Psoas muscle (tissue), 8 donors: ENCODE measurements around the gene PRRT1B. TPM values are rescaled to one million over a fixed set of nuclear protein-coding genes. Genes with fewer than 3 reads are reported as not detected.

ENCODE experiments used
- ATAC-seq, 4 donors: fragments of 200-7000 bp; cut with Tn5 transposase; one replicate each; pipeline ENCODE4 v1.9.1; 2020; ENCODE audit warnings: moderate library complexity in 3 of 4, mild to moderate bottlenecking in 2 of 4
- DNase-seq, 2 donors: peaks; one replicate each; pipeline ENCODE4 v3.0.0-alpha.2; 2020
- H3K27ac ChIP-seq: fragments of 200-600 bp; one replicate; pipeline ENCODE4 v1.8.0; 2022
- H3K27me3 ChIP-seq, 3 donors: fragments of 200-600 bp in 1 of 3; one replicate each; pipeline versions ENCODE4 v1.6.1 to v1.8.0; 2013 to 2022; ENCODE audit warnings: low read length in 2 of 3, mild to moderate bottlenecking in 2 of 3, moderate library complexity in 1 of 3; ENCODE audit not compliant: insufficient read depth in 3 of 3
- H3K36me3 ChIP-seq, 2 donors: fragments of 200-600 bp in 1 of 2; one replicate each; pipeline versions ENCODE4 v1.6.1 to v1.8.0; 2013 to 2022; ENCODE audit warnings: low read depth in 1 of 2, mild to moderate bottlenecking in 1 of 2, moderate library complexity in 1 of 2; ENCODE audit not compliant: insufficient read depth in 1 of 2
- H3K4me1 ChIP-seq: fragments of 200-600 bp; one replicate; pipeline ENCODE4 v1.8.0; 2022
- H3K4me3 ChIP-seq: fragments of 200-600 bp; one replicate; pipeline ENCODE4 v1.8.0; 2022; ENCODE audit warnings: mild to moderate bottlenecking
- H3K9me3 ChIP-seq: fragments of 200-600 bp; one replicate; pipeline ENCODE4 v1.8.0; 2022
- WGBS, 3 donors: extraction: QIAGEN DNeasy Blood & Tissue Kit; methylation state at CpG; one replicate each; pipeline versions ENCODE4 v1.1.6 to v1.1.7; 2013; 5-methylcytosine and 5-hydroxymethylcytosine counted together
- intact Hi-C, 2 donors: fragments of 100-400 bp; cut with DNase I; formaldehyde crosslinking; loops; one replicate each; pipeline versions ENCODE4 v1.11.0 to v1.14.2; 2022
- polyA plus RNA-seq, 3 donors: library from polyadenylated mRNA; stranded (reverse); fragments of 200-250 nt; gene quantifications; one replicate each; pipeline ENCODE4 v1.2.3, GENCODE V29; 2013
- total RNA-seq, 4 donors: library from RNA; stranded (reverse); fragmentation: NEBNext Ultra II Directional in 2 of 4; extraction: Animal tissue kit (Norgen Biotek cat#: 25700) in 2 of 4; gene quantifications; one replicate each; pipeline versions ENCODE4 v1.2.1 to v1.2.4, GENCODE V29; 2021 to 2023
- TF ChIP-seq, protein P1 (sequence below): fragments of 200-600 bp; IDR thresholded peaks from one replicate; pipeline ENCODE4 v1.8.0; 2022; ENCODE audit warnings: antibody characterized with exemption
- donor health status: healthy with polysubstance abuse.
- donor health status: DM: no; HTN: no; CAD: no; lungs with moderate emphysema.
- donor health status: Bipolar disorder and iron deficiency.
- donor health status: healthy.
- donor health status: DM: yes; HTN: yes; CAD: no.
- donor health status: DM: no; HTN: no; CAD: no.
- donor health status: DM: no; HTN: no; CAD: no.
- donor health status: DM: yes; HTN: yes; CAD: no.

Gene PRRT1B
- total and polyA plus RNA-seq, 7 donors: not detected

DNA sequence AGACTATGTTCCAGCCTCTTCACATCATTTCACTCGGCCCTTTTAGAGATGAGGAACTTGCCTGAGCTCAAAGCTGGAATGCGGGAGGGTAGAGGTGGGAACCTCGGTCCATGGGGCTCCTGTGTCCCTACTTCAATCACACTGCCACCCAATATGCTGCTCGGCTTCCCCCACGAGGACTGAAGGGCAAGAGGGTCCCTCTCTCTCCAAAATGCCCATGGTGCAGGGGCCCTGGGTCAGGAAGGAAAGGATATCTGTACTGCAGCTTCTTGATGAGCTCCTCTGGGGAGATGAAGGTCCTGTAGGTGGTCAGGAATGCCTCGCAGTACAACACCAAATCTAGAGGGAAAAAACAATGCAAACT, 46.5 kb downstream of the PRRT1B start:
- H3K4me3 ChIP-seq: no peak overlapping the region
- ATAC-seq (no peak), DNase-seq (no peak)
- peaks cover 5 to 77% of the 10 kb centered on the region in 2 donors for H3K36me3 ChIP-seq
- intact Hi-C loops: loop anchor here (1.0 to 10.0 kb wide), 3 partner anchors 148 to 663 kb away; partner anchors contain the start of gene RAPGEF1 (in 2 of the 2)
- TF ChIP-seq, protein P1, sequence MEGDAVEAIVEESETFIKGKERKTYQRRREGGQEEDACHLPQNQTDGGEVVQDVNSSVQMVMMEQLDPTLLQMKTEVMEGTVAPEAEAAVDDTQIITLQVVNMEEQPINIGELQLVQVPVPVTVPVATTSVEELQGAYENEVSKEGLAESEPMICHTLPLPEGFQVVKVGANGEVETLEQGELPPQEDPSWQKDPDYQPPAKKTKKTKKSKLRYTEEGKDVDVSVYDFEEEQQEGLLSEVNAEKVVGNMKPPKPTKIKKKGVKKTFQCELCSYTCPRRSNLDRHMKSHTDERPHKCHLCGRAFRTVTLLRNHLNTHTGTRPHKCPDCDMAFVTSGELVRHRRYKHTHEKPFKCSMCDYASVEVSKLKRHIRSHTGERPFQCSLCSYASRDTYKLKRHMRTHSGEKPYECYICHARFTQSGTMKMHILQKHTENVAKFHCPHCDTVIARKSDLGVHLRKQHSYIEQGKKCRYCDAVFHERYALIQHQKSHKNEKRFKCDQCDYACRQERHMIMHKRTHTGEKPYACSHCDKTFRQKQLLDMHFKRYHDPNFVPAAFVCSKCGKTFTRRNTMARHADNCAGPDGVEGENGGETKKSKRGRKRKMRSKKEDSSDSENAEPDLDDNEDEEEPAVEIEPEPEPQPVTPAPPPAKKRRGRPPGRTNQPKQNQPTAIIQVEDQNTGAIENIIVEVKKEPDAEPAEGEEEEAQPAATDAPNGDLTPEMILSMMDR: no peak
- 53 to 75% (median 67%) methylated on average over 6 of the region's 6 CpGs for WGBS, 3 donors
- no peaks in the 10 kb centered on the region for H3K27me3 ChIP-seq
- no peaks in the 10 kb centered on the region for H3K9me3 ChIP-seq
- peak overlapping the region; percentile 76 for H3K27ac ChIP-seq
- peaks cover 24% of the 10 kb centered on the region for H3K4me1 ChIP-seq

DNA sequence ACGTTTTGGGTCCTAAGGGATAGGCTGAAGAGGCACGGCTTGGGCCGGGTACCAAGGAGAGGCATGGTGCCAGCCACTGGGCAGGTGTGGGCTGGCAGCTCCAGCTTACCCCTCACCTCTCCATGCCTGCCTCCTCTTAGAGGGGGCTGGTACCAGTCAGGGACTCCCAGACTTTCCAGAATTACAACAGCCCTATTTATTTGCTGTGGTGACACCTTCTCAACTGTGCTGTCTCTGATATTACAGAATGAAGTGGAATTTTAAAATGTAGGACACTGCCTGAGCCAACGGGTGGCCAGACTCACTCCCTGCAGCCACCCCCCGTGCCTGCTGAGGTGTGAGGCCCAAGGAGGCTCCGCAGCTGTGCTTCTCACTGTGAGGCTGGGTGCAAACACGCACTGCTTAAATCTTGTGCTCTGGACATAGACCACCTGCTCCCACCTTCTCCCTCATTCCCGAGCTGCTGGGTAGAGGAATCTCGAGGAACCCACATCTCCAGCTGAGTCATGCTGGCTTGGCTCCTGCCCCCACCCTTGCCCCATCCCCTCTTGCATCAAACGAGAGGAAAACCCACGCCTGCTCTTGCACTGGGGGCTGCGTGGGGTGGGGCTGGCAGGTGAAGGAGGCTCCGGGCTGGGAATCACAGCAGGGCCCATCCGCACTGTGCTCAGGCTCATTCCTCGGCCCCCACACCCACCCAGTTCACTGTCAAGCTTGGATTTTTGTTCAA, 47.9 kb downstream of the PRRT1B start:
- no peak for DNase-seq

DNA sequence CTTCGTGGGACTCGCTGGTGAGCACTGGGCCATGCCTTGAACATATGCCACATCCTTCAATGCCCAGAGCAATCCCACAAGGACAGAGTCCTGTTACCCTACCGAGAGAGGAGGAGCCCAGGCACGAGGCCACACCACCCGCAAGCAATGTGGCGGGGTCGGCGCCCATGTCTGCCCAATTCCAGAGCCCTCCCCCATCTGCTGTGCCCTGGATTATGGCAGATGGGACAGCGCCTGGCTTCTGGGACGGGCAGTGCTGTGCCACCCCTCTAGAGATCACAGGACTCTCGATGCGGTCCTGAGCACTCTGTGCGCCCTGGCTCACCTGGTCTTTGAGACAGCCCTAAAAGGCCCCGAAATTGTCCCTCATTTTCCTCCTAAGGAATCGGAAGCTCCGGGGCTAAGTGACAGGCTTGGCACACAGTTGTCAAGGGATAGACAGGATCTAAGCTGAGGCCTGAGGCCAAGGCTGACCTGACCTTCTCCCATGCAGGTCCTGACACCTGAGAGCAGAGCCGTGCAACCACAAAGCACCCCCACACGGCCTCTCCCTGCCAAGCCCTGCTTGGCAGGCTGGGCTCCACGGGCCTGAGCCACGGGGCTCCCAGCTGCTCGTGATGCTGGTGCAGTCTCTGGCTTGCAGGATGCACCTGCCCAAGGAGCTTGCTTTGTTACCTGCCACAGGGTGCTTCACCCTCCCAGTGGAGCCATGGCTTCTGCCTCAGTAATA, 48.8 kb downstream of the PRRT1B start:
- ATAC-seq: peak; percentile 21 to 80 (median 45)
- peaks cover 24% of the 10 kb centered on the region for H3K4me1 ChIP-seq
- DNase-seq: no peak
- peaks cover 7 to 80% of the 10 kb centered on the region in 2 donors for H3K36me3 ChIP-seq
- TF ChIP-seq, protein P1: no peak
- no peaks in the 10 kb centered on the region for H3K9me3 ChIP-seq
- intact Hi-C loops: loop anchor here in 1 of 2 donors (10.0 kb wide), 1 partner anchor 661 kb away; no protein-coding TSS in a partner anchor
- H3K4me3 ChIP-seq: no peak overlapping the region
- 58 to 70% (median 58%) methylated on average over 21 of the region's 21 CpGs for WGBS, 3 donors
- H3K27ac ChIP-seq: peak overlapping the region; percentile 76
- no peaks in the 10 kb centered on the region for H3K27me3 ChIP-seq

More for the DNA sequence above, 47.9 kb downstream of the PRRT1B start:
- intact Hi-C loops: loop anchor here in 1 of 2 donors (10.0 kb wide), 1 partner anchor 662 kb away; no protein-coding TSS in a partner anchor
- no peaks in the 10 kb centered on the region for H3K9me3 ChIP-seq
- TF ChIP-seq, protein P1: no peak
- 80 to 83% (median 80%) methylated on average over 15 of the region's 15 CpGs for WGBS, 3 donors
- no peak overlapping the region for H3K4me3 ChIP-seq
- H3K27ac ChIP-seq: peak overlapping the region; percentile 76
- peaks cover 24% of the 10 kb centered on the region for H3K4me1 ChIP-seq
- no peaks in the 10 kb centered on the region for H3K27me3 ChIP-seq
- H3K36me3 ChIP-seq: peaks cover 10 to 80% of the 10 kb centered on the region in 2 donors
- peak in 2 of 4 donors; percentile 10 to 23 for ATAC-seq

DNA sequence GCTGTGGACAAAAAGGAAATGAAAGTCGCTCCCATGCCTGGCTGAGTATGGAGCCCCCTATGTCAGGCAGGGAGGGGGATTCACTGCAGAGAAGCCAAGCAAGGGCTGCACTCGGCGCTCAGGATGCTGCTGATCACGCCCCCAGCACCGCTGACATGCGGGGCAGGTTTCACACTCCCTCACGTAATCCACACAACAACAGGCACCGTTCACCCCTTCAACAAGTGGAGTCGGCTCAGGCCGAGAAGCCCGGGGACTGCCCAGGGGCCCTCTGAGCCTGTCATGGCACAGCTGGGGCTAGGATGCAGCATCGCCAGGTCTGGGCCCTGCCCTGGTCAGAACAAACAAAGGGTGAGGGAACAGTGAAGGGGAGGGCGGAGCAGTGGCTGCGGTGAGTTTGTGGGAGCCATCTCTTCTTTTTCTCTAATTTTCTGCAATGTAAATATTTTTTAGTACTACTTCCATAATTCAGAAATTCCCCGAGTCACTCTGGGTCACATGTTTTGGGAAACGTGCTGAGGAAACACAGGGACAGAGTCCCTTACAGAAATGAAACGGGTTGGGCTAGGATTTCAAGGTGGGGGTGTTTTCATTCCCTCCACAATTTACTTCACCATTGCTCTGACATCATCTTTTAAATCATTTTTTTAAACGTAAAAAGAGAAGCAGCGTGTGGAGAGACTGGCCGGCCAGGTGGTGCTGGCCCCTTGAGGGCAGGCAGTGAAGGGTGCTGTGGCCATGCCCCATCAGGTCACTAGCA, 49.8 kb downstream of the PRRT1B start:
- Histone ChIP-seq H3K36me3 (peaks cover 7 to 79% of the 10 kb centered on the region in 2 donors), H3K27ac (peak overlapping the region; percentile 76), H3K27me3 (no peaks in the 10 kb centered on the region), H3K4me3 (no peak overlapping the region), H3K9me3 (no peaks in the 10 kb centered on the region), H3K4me1 (peaks cover 24% of the 10 kb centered on the region)
- TF ChIP-seq, protein P1: no peak
- DNase-seq: no peak
- ATAC-seq: no peak
- WGBS, 3 donors: 84 to 87% (median 85%) methylated on average over 20 of the region's 20 CpGs
- intact Hi-C loops: loop anchor here in 1 of 2 donors (10.0 kb wide), 1 partner anchor 660 kb away; no protein-coding TSS in a partner anchor
